GM19240 (cell line): ENCODE results near the gene KCNJ5.

Experiments used
- DNase-seq: peaks from one replicate; pipeline ENCODE4 v3.0.0; 2011; ENCODE audit warnings: low spot score; ENCODE audit not compliant: insufficient read length

Gene KCNJ5

DNA sequence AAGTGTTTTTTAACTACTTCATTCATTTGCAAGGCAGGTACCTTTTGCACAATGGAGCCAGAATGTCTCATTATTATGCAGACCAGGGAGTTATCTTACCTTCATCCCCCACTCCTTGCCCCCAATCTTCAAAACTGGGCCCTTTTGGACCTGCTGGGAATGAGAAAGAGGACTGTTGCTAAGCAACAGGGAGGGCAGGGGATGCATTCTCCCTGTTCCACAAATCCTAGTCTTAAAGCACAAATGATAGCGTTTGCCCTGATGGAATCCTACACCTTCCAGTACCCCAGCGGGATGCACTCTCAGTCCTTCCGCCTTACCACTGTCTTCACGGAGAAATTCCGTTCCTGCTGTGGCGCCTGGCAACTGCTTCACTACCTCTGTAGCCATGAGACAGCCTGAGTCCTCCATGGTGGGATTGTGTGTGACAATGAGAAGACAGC lies 20.0 kb upstream of the KCNJ5 start:
- no peak for DNase-seq

- no peak for DNase-seq
Measured at GRCh38 chr11:128872094-128872493, 19.1 kb upstream of the KCNJ5 start.

DNA sequence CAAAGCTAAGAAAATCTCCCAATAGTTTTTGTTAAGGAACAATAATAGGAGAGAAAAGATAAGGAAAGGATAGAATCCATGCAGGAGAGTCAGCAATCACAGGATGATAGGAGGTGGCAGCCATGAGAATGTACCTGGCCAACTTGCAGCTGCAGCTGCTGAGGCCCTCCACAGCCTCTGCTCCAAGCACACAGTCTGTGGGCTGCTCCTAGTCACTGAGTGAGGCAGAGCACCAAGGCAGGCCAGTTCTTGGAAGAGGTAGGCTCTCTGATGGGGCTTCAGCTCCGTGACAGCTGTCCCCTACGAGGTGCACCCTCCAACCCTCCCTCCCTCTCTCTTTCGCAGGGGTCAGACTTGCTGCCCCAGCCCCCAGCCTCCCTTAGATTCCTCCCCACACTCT lies 18.6 kb upstream of the KCNJ5 start:
- DNase-seq: no peak

- no peak for DNase-seq
Measured at GRCh38 chr11:128874427-128874826, 16.7 kb upstream of the KCNJ5 start.

GRCh38 chr11:128876133-128876650 lies 15.0 kb upstream of the KCNJ5 start:
- no peak for DNase-seq

GRCh38 chr11:128877726-128878125 lies 13.4 kb upstream of the KCNJ5 start:
- DNase-seq: no peak

DNA sequence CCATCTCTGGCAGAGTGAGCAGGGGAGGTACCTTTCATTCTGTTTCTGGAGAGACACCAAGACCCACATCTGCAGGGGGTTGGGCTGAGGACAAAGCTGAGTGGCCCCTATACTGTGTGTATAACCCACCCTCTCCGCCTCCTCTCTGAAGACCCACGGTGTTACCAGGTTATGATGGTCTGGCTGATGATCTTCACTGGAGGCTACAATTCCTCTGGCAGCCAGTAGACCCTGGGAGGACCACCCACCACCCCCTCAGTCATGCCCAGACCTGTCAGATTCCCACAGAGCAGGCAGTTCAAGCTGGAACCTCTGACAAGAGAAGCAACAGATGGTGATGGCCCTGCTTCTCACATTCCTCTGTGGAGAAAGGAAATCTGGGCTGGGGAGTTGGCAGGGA lies 12.7 kb upstream of the KCNJ5 start:
- DNase-seq: no peak

DNA sequence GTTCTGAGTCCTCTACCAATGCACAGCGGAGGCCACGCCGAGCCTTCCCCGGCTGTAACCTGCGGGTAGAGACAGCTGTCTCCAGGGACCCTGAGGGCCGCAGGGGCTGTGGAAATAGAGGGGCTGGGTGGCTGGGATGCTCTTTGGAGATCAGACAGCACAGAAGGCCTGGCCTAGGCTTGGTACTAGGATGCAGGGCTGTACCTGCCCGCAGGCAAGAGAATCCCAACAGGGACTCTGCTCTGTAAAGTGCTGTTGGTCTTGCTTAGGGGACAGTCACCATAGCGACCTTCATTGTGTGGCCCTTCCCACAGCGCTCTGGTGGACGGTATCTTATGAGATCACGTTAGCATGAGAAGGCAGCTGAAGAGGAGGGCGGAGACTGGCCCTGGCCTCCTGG lies 11.3 kb upstream of the KCNJ5 start:
- DNase-seq: no peak

DNA sequence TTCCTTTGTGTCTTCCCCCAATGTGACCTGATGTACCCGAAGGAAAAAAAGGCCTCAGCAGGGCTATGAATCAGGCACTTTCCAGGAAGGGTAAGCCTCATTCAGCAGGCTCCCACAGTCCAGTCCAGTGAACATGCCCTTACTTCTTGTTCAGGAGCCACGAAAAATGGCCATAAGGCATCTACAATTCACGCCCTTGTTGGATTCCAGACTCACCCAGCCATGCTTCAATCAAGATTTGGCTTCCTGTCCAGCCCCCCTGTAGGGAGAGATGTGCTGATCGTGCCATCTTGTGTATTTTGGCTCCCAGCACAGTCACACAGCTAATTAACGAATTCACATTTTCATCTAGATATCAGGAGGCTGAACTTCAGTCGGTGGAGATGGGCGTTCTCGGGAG lies 9.9 kb upstream of the KCNJ5 start:
- no peak for DNase-seq

DNA sequence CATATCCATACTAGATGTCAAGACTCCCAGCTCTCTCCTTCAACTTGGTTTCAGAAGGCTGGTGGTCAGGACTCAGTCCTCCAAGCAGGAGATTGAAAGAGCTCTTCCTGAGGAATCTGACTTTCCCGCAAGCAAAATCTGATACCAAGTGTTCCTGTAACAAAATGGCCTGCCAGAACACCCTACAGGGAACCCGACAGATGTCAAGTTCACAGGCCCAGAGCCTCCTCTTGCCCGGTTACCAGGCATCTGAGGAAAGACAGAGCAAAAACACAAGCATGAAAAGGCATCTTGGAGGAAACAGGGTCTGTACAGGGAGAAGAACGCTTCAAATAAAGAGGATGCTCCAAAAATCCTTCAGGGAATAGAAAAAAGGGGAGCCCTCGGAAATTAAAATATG lies 8.7 kb upstream of the KCNJ5 start:
- no peak for DNase-seq

DNA sequence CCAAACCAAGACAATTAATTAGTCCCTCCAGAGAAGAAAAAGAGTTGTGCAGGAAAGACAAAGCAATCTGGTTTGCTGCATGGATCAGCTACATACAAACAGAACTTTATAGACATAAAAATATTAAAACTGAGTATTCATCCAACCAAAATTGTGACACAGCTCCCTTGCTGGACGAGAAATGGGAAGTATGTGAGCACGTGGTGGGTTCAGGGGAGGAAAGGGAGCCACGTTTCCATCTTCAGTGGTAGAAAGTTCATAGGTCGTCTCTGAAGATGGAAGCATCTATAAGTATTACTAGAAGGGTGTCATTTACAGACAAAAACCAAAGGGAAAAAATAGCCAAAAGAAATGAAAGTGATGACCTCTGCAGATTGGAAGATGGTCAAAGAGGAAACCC lies 7.1 kb upstream of the KCNJ5 start:
- DNase-seq: no peak

GRCh38 chr11:128884703-128885338 lies 6.3 kb upstream of the KCNJ5 start:
- DNase-seq: no peak

GRCh38 chr11:128886406-128887124 lies 4.6 kb upstream of the KCNJ5 start:
- no peak for DNase-seq

DNA sequence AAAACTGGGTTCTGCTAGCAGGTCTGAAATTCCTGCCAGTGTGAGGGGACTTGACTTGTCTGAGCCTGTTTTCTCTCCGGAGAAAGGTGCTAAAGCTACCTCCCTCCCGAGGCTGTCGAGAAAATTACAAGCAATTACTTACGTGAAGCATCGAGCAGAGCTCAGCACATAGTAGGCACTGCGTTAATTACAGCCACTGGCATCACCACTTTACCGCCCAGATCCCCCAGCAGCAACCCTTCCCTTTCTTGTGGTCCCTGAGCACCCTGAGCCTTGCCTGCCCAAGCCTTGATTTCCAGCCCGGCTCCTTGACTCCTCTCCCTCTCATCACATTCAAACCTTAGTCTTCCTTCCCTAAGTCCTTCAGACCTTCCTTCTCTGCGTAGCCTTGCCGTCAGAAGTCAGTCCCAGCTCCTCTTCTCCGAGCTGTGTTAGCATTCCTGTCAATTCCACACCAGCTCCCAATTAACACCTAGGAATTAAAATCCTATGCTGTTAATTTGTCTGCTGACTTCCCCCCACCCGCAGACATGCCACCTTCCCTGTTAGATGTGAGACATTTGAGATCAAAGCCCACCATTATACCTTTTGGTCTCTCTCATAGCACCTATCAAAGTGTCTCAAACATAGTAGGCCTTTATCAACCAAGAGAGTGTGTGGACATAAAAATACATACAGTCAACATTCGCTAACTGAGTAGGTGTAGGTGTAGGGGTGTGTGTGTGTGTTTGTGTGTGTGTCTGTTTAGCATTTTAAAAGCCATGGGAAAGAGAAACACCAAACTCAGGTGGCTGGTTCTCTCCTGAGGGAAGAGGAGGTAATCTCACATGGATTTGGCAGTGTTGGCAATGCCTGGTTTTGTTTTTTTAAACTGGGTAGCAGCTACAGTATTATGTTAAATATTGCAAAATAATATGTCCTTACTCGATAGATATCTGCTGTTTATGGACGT lies 2.8 kb upstream of the KCNJ5 start:
- no peak for DNase-seq

DNA sequence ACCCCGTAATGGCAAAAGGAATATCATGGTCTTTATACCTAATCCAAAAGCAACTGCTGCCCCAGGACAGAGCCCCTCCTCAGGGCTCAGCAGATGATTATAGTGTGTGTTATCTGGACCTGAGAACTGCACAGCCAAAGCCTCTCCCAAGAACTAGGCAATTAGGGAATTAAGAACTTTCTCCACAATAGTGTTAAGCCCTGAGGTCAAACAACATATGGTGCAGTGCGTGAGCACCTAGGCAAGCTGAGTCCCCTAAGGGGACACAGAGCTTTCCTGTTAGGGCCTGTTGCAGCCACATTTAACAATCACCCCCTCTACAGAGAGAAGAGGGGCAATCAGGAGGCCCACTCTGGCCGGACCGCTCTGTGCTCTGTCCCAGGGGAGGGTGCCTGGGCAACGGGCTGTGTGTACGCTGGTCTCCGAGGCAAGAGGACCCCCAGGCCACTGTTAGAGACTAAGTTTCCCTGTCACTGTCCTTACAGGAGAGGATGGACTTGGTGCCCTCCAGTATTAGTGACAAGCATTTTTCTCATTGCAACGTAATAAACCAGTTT lies 1.4 kb upstream of the KCNJ5 start:
- no peak for DNase-seq

DNA sequence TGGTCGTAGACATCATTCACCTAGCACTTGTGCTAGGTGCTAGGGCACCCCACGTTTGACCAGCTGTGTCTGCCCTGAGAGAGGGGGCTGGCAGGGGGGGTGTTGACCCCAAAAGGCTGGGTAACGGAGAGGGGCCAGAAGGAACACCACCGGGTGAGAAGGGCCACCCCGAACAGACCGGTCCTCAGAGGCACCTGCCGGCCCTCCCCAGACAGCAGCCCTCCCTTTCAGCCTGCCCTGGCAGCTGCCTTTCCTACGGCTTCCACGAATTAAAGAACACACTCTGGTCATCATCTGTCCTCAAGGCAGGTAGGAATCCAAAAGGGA lies 977 bp upstream of the KCNJ5 start:
- no peak for DNase-seq

- DNase-seq: no peak
Measured at GRCh38 chr11:128891913-128892398, 800 bp downstream of the KCNJ5 start.

GRCh38 chr11:128892866-128893565 lies 1.9 kb downstream of the KCNJ5 start:
- DNase-seq: no peak

DNA sequence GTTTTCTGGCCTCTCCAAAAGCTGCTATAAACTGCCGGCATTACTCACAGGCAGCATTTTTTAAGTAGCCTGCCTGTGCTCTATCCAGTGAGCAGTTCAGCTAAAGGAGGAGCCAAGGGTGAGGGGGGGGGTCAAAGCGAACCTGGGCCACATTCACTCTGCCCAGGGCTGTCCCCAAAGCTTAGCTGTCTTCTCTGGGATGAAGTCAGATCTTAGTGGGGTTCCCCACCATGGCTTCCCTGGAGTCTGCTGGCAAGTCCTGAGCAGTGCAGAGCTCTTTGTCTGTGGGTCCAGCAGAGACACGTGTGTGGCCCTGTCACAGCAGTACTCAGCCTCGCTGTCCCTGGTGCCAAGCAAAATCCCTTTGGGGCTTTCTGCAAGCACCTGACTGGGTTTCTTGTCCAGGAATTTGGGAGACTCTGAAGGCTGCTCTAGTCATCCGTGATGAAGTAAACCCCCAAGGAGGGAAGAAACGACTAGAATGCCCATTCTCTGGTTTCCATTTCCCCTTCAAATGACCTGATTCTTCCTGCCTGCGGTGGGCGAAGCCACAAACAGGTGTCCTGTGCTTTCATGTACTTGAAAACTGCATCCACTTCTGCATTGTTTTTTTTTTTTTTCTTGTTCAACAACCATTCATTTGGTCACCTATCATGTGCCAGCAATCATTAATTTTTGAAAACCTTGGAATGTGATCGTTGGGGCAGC lies 2.6 kb downstream of the KCNJ5 start:
- no peak for DNase-seq

- no peak for DNase-seq
Measured at GRCh38 chr11:128894286-128894681, 3.1 kb downstream of the KCNJ5 start.
